IPS DF 6.9 (cell line): ENCODE results near the gene MIA2.
"Not testable (repeated sequence)": the region's sequence is repeated elsewhere in the genome, so short reads cannot be mapped to it uniquely, and the experiment has no call there.

Experiments
- DNase-seq: peaks from one replicate; pipeline ENCODE4 v3.0.0-alpha.2; 2013; ENCODE audit warnings: low read depth, low spot score
- H3K27ac ChIP-seq: one replicate; pipeline ENCODE4 v1.5.1; 2013; ENCODE audit warnings: low read length, control low read depth
- H3K27me3 ChIP-seq: 2 replicates; pipeline ENCODE4 v1.6.1; 2013; ENCODE audit warnings: mild to moderate bottlenecking, low read length; ENCODE audit not compliant: control insufficient read depth, insufficient read depth
- H3K36me3 ChIP-seq: 2 replicates; pipeline ENCODE4 v1.6.1; 2013; ENCODE audit warnings: low read length; ENCODE audit not compliant: control insufficient read depth, insufficient read depth
- H3K4me1 ChIP-seq: 2 replicates; pipeline ENCODE4 v1.6.1; 2013; ENCODE audit warnings: low read length; ENCODE audit not compliant: control insufficient read depth, insufficient read depth
- H3K4me3 ChIP-seq: 2 replicates; pipeline ENCODE4 v1.5.1; 2013; ENCODE audit warnings: mild to moderate bottlenecking, low read length
- H3K9me3 ChIP-seq: 2 replicates; pipeline ENCODE4 v1.6.1; 2013; ENCODE audit warnings: low read length, inconsistent platforms; ENCODE audit not compliant: control insufficient read depth, insufficient read depth
- WGBS: extraction: QIAGEN DNeasy Blood & Tissue Kit; methylation state at CpG from one replicate; pipeline ENCODE4 v1.1.7; 2013; ENCODE audit warnings: mixed read lengths, missing lambda C conversion rate; ENCODE audit not compliant: insufficient read length, insufficient coverage; 5-methylcytosine and 5-hydroxymethylcytosine counted together

MIA2 gene

DNA sequence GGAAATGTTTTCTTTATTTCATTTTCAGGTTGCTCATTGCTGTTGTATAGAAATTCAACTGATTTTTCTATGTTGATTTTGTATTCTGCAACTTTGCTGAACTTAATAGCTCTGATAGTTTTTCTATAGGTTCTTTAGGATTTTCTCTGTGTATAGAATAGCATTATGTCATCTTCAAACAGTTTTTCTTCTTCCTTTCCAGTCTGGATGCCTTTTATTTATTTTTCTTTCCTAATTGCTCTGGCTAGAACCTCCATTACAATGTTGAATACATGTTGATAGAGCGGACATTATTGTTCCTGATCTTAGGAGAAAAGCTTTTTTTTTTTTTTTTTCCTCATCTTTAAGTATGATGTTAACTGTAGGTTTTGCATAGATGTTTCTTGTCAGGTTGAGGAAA lies 39.2 kb downstream of the MIA2 start:
- Histone ChIP-seq H3K4me3 (no peak overlapping the region), H3K27me3 (no peaks in the 10 kb centered on the region), H3K27ac (no peak overlapping the region), H3K9me3 (no peaks in the 10 kb centered on the region), H3K4me1 (no peaks in the 10 kb centered on the region; the same call in 1 of the 2 replicates), H3K36me3 (no peaks in the 10 kb centered on the region)
- WGBS, result no CpG with 5 or more reads among the region's 1 CpG
- DNase-seq, result no peak

DNA sequence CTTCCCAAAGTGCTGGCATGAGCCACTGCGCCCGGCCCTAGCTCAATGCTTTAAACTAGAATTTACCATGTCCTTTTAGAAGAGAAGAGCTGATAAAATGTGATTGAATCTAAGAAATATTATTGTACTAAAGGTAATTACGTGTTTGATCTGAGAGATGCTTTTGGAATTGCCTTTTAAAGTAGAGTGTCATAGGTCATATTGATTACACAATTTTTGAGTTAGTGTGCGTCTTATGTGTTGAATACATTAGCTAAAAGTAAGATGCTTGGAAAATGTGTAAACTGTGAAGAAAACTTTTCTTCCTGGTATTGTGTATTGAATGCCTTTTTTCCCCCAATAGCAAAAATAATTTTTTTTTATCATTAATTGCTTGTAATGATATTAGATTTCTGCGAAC lies 41.7 kb downstream of the MIA2 start:
- H3K9me3 ChIP-seq, result no peaks in the 10 kb centered on the region
- no peak overlapping the region for H3K4me3 ChIP-seq
- H3K27me3 ChIP-seq, result no peaks in the 10 kb centered on the region
- WGBS, result no CpG with 5 or more reads among the region's 5 CpGs
- DNase-seq, result no peak
- H3K27ac ChIP-seq, result no peak overlapping the region
- no peaks in the 10 kb centered on the region for H3K36me3 ChIP-seq
- no peaks in the 10 kb centered on the region; the same call in 1 of the 2 replicates for H3K4me1 ChIP-seq

DNA sequence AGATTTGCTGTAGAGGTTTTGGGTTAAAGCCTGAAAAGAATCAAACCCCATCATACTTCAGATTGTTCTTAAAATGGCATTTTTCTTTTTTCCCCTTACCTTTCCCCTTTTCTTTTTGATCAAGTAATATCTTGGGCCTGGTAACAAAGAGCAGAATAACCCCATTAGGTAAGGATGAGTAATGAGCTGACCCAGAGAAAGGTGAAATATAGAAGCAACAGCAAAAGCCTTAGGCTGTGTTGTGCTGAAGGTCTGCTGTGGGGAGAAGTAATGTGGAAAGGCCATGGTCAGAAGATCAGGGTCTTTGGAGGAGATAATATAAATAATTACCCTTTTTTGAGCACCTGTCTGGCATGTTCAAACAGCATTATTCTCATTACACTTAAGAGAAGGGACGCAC lies 42.3 kb downstream of the MIA2 start:
- no peak overlapping the region for H3K4me3 ChIP-seq
- no peaks in the 10 kb centered on the region for H3K36me3 ChIP-seq
- no peaks in the 10 kb centered on the region for H3K27me3 ChIP-seq
- H3K9me3 ChIP-seq, result no peaks in the 10 kb centered on the region
- DNase-seq, result no peak
- WGBS, result no CpG with 5 or more reads among the region's 1 CpG
- H3K27ac ChIP-seq, result no peak overlapping the region
- H3K4me1 ChIP-seq, result no peaks in the 10 kb centered on the region; the same call in 1 of the 2 replicates

DNA sequence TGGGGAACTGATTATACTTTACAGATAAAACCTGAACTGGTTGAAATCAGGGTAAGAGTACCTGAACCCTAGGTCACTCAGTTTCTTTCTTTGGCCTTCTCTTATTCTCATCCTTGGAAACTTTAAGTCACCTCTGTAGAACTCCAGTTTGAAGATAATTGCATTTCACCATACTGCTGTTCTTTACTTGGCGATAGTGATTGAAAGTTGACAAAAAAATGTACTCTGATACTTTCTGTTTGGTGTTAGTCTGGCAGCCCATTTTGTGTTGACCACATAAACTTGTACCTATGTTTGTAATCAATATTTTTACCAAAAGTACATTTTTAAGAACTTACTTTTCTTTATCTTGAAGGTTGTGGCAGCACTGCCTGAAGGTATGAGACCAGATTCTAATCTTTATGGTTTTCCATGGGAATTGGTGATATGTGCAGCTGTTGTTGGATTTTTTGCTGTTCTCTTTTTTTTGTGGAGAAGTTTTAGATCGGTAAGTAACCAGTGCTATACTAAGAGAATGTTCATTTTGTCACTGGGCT lies 42.9 kb downstream of the MIA2 start:
- no peak for DNase-seq
- H3K27ac ChIP-seq, result no peak overlapping the region
- WGBS, result no CpG with 5 or more reads among the region's 2 CpGs
- H3K36me3 ChIP-seq, result no peaks in the 10 kb centered on the region
- H3K4me3 ChIP-seq, result no peak overlapping the region
- H3K9me3 ChIP-seq, result no peaks in the 10 kb centered on the region
- no peaks in the 10 kb centered on the region; the same call in 1 of the 2 replicates for H3K4me1 ChIP-seq
- H3K27me3 ChIP-seq, result no peaks in the 10 kb centered on the region

DNA sequence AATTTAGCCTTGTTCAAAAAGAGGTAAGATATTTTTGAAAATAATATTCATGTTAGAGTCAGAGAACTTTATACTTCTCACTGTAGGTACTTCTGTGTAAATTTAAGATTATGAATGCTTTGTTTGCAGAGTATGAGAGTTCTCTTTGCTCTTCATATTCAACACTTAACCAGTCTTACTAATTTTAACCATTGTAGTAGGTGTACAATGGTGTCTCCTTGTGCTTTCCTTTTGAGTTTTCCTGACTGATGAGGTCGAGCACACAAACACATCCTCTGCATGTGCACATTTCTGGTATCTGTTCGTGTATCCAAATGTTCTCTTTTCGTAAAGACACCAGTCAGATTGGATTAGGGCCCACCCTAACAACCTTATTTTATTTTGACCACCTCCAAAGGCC lies 45.8 kb downstream of the MIA2 start:
- Histone ChIP-seq H3K36me3 (no peaks in the 10 kb centered on the region), H3K4me3 (no peak overlapping the region), H3K9me3 (no peaks in the 10 kb centered on the region), H3K27me3 (no peaks in the 10 kb centered on the region), H3K4me1 (no peaks in the 10 kb centered on the region; the same call in 1 of the 2 replicates), H3K27ac (no peak overlapping the region)
- WGBS, result no CpG with 5 or more reads among the region's 3 CpGs
- no peak for DNase-seq

DNA sequence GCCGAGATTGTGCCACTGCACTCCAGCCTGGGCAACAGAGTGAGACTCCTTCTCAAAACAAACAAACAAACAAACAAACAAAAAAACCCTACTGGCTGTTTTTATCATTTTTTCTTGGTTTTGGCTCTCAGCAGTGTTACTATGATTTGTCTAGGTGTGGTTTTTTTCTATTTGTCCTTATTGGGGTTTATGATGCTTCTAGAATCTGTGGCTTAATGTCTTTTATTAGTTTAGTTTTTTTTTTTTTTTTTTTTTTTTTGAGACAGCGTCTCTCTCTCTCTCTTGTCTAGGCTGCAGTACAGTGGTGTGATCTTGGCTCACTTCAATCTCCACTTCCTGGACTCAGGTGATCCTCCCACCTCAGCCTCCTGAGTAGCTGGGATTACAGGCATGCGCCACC lies 47.0 kb downstream of the MIA2 start:
- H3K27me3 ChIP-seq, H3K4me1 ChIP-seq, H3K9me3 ChIP-seq, DNase-seq, H3K4me3 ChIP-seq, H3K27ac ChIP-seq, H3K36me3 ChIP-seq: not testable (repeated sequence)
- WGBS, result no CpG with 5 or more reads among the region's 3 CpGs

DNA sequence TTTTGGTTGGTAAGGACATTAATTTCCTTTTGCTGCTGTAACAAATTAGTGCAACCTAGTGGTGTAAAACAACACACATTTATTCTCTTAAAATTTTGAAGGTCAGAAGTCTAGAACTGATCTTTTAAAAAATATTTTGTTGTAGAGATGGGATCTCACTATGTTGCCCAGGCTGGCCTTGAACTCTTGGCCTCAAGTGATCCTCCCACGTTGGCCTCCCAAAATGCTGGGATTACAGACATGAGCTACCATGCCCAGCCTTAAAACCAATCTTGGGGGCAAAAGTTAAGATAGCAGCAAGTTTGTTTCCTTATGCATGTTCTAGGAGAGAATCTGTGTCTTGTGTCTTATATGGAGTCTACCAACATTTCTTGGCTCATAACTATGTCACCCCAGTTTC lies 55.8 kb downstream of the MIA2 start:
- no peak for DNase-seq
- no peak overlapping the region for H3K4me3 ChIP-seq
- H3K36me3 ChIP-seq, result no peaks in the 10 kb centered on the region
- H3K4me1 ChIP-seq, result no peaks in the 10 kb centered on the region
- H3K9me3 ChIP-seq, result no peaks in the 10 kb centered on the region
- no peaks in the 10 kb centered on the region; the same call in 1 of the 2 replicates for H3K27me3 ChIP-seq
- no peak overlapping the region for H3K27ac ChIP-seq
- WGBS, result no CpG with 5 or more reads among the region's 1 CpG

DNA sequence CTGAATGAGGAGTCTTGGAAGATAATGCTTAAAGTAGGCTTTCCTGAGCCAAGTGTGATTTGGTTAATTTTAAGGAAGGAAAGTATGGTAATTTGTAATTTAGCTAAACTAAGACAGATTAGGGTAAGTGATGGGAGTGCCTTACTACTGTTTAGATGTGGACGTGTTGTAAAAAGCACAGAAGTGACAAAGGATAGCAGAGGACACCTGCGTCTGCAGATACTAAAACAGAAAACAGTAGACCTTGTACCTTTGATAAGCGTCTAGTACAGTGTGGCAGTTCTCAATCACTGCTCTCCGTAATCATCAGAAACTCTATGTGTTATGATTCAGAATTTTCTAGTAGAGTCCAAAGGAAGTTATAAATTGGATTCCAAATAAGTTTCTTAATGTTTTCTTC lies 58.0 kb downstream of the MIA2 start:
- no peaks in the 10 kb centered on the region; the same call in 1 of the 2 replicates for H3K27me3 ChIP-seq
- no peaks in the 10 kb centered on the region for H3K4me1 ChIP-seq
- H3K27ac ChIP-seq, result no peak overlapping the region
- H3K9me3 ChIP-seq, result no peaks in the 10 kb centered on the region
- no peak overlapping the region for H3K4me3 ChIP-seq
- DNase-seq, result no peak
- no peaks in the 10 kb centered on the region; the same call in 1 of the 2 replicates for H3K36me3 ChIP-seq
- WGBS, result no CpG with 5 or more reads among the region's 4 CpGs

DNA sequence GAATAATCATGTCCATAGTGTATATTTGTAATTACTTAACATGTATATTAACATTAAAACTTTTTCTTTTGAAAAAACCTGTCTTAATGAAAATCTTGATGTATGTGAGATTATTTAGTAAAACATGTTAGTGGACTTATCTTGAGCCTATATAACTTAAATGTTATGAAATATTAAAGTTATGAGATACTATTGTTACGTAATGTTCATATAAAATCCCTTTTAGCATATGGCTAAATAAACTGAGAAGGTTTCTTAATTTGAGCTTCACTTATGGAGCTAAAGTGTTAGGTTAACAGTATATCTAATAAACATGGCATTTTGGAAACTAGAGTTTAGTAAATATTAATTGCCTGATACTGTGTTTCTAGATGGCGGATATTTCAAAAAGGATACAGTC lies 59.9 kb downstream of the MIA2 start:
- Histone ChIP-seq H3K4me1 (no peaks in the 10 kb centered on the region), H3K9me3 (no peaks in the 10 kb centered on the region), H3K4me3 (no peak overlapping the region), H3K36me3 (no peaks in the 10 kb centered on the region; the same call in 1 of the 2 replicates), H3K27me3 (no peaks in the 10 kb centered on the region; the same call in 1 of the 2 replicates), H3K27ac (no peak overlapping the region)
- WGBS, result no CpG with 5 or more reads among the region's 2 CpGs
- no peak for DNase-seq

DNA sequence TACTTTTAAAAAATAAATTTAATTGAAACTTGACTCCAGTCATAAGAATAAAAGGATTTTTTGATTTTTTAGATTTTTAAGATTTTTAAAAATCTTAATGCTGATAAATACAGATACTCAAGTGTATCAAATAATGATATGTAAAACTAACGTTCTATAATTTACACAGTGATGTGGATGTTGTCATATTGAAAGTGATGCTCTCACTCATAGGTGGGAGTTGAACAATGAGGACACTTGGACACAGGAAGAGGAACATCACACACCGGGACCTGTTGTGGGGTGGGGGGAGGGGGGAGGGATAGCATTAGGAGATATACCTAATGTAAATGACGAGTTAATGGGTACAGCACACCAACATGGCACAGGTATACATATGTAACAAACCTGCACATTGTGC lies 66.7 kb downstream of the MIA2 start:
- H3K9me3 ChIP-seq, result not testable (repeated sequence)

DNA sequence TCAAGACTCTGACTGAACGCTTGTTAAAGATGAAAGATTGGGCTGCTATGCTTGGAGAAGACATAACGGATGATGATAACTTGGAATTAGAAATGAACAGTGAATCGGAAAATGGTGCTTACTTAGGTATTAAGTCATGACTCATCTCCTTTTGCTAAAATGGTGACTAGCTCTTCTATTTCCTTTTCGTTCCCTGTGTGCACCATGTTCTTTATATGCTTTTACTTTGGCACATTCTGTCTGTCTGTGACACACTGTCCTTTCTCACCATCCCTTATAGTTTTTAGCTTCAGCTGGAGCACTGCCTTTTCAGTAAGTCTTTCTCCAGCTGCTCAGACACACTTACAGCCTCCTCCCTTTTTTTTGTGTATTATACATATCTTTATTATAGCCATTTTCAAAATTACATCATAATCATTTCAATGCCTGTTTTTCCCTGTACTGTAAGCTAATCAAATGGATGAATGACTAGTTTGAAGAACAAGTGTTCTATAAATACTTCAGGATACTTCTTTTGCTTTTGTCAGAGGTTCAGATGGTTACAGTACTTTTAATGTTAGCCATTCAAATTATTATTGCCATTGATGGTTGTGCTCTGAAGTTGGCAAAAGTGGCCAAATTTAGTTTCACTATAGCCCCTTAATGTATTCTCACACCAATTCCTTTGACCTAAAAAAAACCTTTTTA lies 68.6 kb downstream of the MIA2 start:
- no peak for DNase-seq
- Histone ChIP-seq H3K4me3 (no peak overlapping the region), H3K27ac (no peak overlapping the region), H3K36me3 (no peaks in the 10 kb centered on the region), H3K9me3 (no peaks in the 10 kb centered on the region), H3K27me3 (no peaks in the 10 kb centered on the region), H3K4me1 (no peaks in the 10 kb centered on the region)
- WGBS, result no CpG with 5 or more reads among the region's 4 CpGs

More for the DNA sequence above, 66.7 kb downstream of the MIA2 start:
- H3K27ac ChIP-seq, H3K4me1 ChIP-seq, H3K4me3 ChIP-seq, H3K27me3 ChIP-seq, DNase-seq, H3K36me3 ChIP-seq: not testable (repeated sequence)
- WGBS, result no CpG with 5 or more reads among the region's 3 CpGs
